Neural progenitor cell (in vitro differentiated cells): ENCODE measurements around the gene FCSK. TPM values are rescaled to one million over a fixed set of nuclear protein-coding genes. Genes with fewer than 3 reads are reported as not detected.
"Not testable (repeated sequence)": the region's sequence is repeated elsewhere in the genome, so short reads cannot be mapped to it uniquely, and the experiment has no call there.

Source experiments
- DNase-seq: peaks from one replicate; pipeline ENCODE4 v3.0.0-alpha.2; 2016; ENCODE audit warnings: low spot score
- H2AFZ ChIP-seq: fragments of 200-600 bp; sonication (generic); replicated peaks from 2 replicates; pipeline ENCODE4 v1.6.1; 2016; ENCODE audit warnings: antibody characterized with exemption
- H3F3A ChIP-seq: fragments of 200-600 bp; sonication (generic); 2 replicates; pipeline ENCODE4 v1.6.1; 2016; ENCODE audit warnings: antibody characterized with exemption, low read depth
- H3K27ac ChIP-seq: fragments of 200-600 bp; sonication (generic); 2 replicates; pipeline ENCODE4 v1.5.1; 2016; ENCODE audit warnings: mild to moderate bottlenecking
- H3K27me3 ChIP-seq: fragments of 200-600 bp; sonication (generic); 2 replicates; pipeline ENCODE4 v1.6.1; 2016; ENCODE audit warnings: mild to moderate bottlenecking, moderate library complexity
- H3K36me3 ChIP-seq: fragments of 200-600 bp; sonication (generic); 2 replicates; pipeline ENCODE4 v1.5.1; 2016
- H3K4me1 ChIP-seq: fragments of 200-600 bp; sonication (generic); 2 replicates; pipeline ENCODE4 v1.6.1; 2016; ENCODE audit warnings: mixed run types
- H3K4me2 ChIP-seq: fragments of 200-600 bp; sonication (generic); 2 replicates; pipeline ENCODE4 v1.6.1; 2016
- H3K4me3 ChIP-seq: fragments of 200-600 bp; sonication (generic); 2 replicates; pipeline ENCODE4 v1.5.1; 2016
- H3K79me2 ChIP-seq: fragments of 200-600 bp; sonication (generic); 2 replicates; pipeline ENCODE4 v1.6.1; 2016; ENCODE audit warnings: low read depth
- H3K9ac ChIP-seq: fragments of 200-600 bp; sonication (generic); 2 replicates; pipeline ENCODE4 v1.6.1; 2016
- H3K9me3 ChIP-seq: fragments of 200-600 bp; sonication (generic); 2 replicates; pipeline ENCODE4 v1.5.1; 2016; ENCODE audit warnings: low read depth
- H4K20me1 ChIP-seq: fragments of 200-600 bp; sonication (generic); 2 replicates; pipeline ENCODE4 v1.6.1; 2016; ENCODE audit warnings: low read depth
- H3K27ac Mint-ChIP-seq: 3 replicates; pipeline ENCODE4 v1.8.0; 2021; ENCODE audit warnings: mixed read lengths
- H3K27me3 Mint-ChIP-seq: 2 replicates; pipeline ENCODE4 v1.8.0; 2022; ENCODE audit warnings: low read depth, mild to moderate bottlenecking, inconsistent platforms, moderate library complexity, mixed read lengths; ENCODE audit not compliant: insufficient read depth
- H3K36me3 Mint-ChIP-seq: 3 replicates; pipeline ENCODE4 v1.8.0; 2021; ENCODE audit warnings: mixed read lengths
- H3K4me1 Mint-ChIP-seq: 3 replicates; pipeline ENCODE4 v1.8.0; 2021; ENCODE audit warnings: mixed read lengths
- H3K4me3 Mint-ChIP-seq: 3 replicates; pipeline ENCODE4 v1.8.0; 2021; ENCODE audit warnings: mild to moderate bottlenecking, moderate library complexity, mixed read lengths
- H3K9me3 Mint-ChIP-seq: 3 replicates; pipeline ENCODE4 v1.8.0; 2020; ENCODE audit warnings: mixed read lengths
- CTCF ChIP-seq: fragments of 200-600 bp; sonication (generic); IDR thresholded peaks from 2 replicates; pipeline ENCODE4 v1.5.1; 2017; ENCODE audit warnings: antibody characterized with exemption, mild to moderate bottlenecking
- EZH2 ChIP-seq: fragments of 200-600 bp; sonication (generic); IDR thresholded peaks from 2 replicates; pipeline ENCODE4 v1.6.1; 2017; ENCODE audit warnings: antibody characterized with exemption, mild to moderate bottlenecking, moderate library complexity
- EZH2phosphoT487 ChIP-seq: fragments of 200-600 bp; sonication (generic); IDR thresholded peaks from 2 replicates; pipeline ENCODE4 v1.6.1; 2017; ENCODE audit warnings: antibody characterized with exemption
- total RNA-seq: library from RNA; depleted of rRNA; stranded (reverse); fragments of >200 nt; gene quantifications from 2 replicates; pipeline ENCODE4 v1.2.3, GENCODE V29; 2015; ENCODE audit warnings: low replicate concordance

Gene FCSK
- 11.0 and 12.0 TPM in 2 replicates for total RNA-seq

GRCh38 chr16:70454222-70455034 is at the start of gene FCSK:
Gene FCSK (plus strand): TSS chr16:70454595. CDS start chr16:70463191, 8,596 bp downstream.
- H3K4me3 ChIP-seq, result peak within 1 kb of the TSS; percentile 74
- H3K36me3 ChIP-seq, result no peaks in the 10 kb centered on the region
- H3K9ac ChIP-seq, result peak within 1 kb of the TSS; percentile 99
- no peaks in the 10 kb centered on the region for H3K36me3 Mint-ChIP-seq
- H3K27me3 ChIP-seq, result no peaks in the 10 kb centered on the region
- H3K9me3 Mint-ChIP-seq, result no peaks in the 10 kb centered on the region
- H3K27ac Mint-ChIP-seq, result peak within 1 kb of the TSS; percentile 97
- H3K4me2 ChIP-seq, result peak within 1 kb of the TSS; percentile 90
- peaks cover 3% of the 10 kb centered on the region for H3K27me3 Mint-ChIP-seq
- H3K4me1 ChIP-seq, result peaks cover 7% of the 10 kb centered on the region
- peaks cover 7% of the 10 kb centered on the region for H3K79me2 ChIP-seq
- TF ChIP-seq CTCF (peak; percentile 61), EZH2 (peak; percentile 26), EZH2phosphoT487 (no peak)
- DNase-seq, result peak; percentile 96
- H2AFZ ChIP-seq, result peak within 1 kb of the TSS; percentile 97
- H3F3A ChIP-seq, result peaks cover 11% of the 10 kb centered on the region
- H3K4me3 Mint-ChIP-seq, result peak within 1 kb of the TSS; percentile 94
- no peaks in the 10 kb centered on the region for H4K20me1 ChIP-seq
- peak within 1 kb of the TSS; percentile 100 for H3K27ac ChIP-seq
- H3K4me1 Mint-ChIP-seq, result peaks cover 14% of the 10 kb centered on the region
- H3K9me3 ChIP-seq, result no peaks in the 10 kb centered on the region

- peaks cover 17% of the 10 kb centered on the region for H3K36me3 Mint-ChIP-seq
- H3K27ac Mint-ChIP-seq, H3K27me3 ChIP-seq, H3K4me3 ChIP-seq, H3K27ac ChIP-seq, DNase-seq, H3K9me3 Mint-ChIP-seq, H3K4me2 ChIP-seq, H3K4me3 Mint-ChIP-seq, H2AFZ ChIP-seq, H3F3A ChIP-seq, H3K9me3 ChIP-seq, H3K27me3 Mint-ChIP-seq, H3K36me3 ChIP-seq, H3K9ac ChIP-seq: not testable (repeated sequence)
- peaks cover 23% of the 10 kb centered on the region for H4K20me1 ChIP-seq
- peaks cover 22% of the 10 kb centered on the region for H3K79me2 ChIP-seq
- peaks cover 24% of the 10 kb centered on the region for H3K4me1 ChIP-seq
- H3K4me1 Mint-ChIP-seq, result peaks cover 11% of the 10 kb centered on the region
Measured at GRCh38 chr16:70406104-70406503, 48.3 kb upstream of the FCSK start.

- Mint-ChIP-seq H3K4me1 (peaks cover 11% of the 10 kb centered on the region), H3K27me3 (peaks cover 2% of the 10 kb centered on the region), H3K27ac (no peak overlapping the region), H3K36me3 (peaks cover 23% of the 10 kb centered on the region), H3K4me3 (no peak overlapping the region), H3K9me3 (no peaks in the 10 kb centered on the region)
- no peak overlapping the region for H2AFZ ChIP-seq
- peak; percentile 63 for DNase-seq
- peaks cover 19% of the 10 kb centered on the region for H3K79me2 ChIP-seq
- no peak overlapping the region for H3K9ac ChIP-seq
- H3F3A ChIP-seq, result peaks cover 9% of the 10 kb centered on the region
- TF ChIP-seq EZH2phosphoT487 (no peak), EZH2 (no peak), CTCF (no peak)
- peaks cover 18% of the 10 kb centered on the region for H3K4me1 ChIP-seq
- no peaks in the 10 kb centered on the region for H3K36me3 ChIP-seq
- H4K20me1 ChIP-seq, result peaks cover 20% of the 10 kb centered on the region
- H3K4me3 ChIP-seq, result peak overlapping the region; percentile 22
- H3K4me2 ChIP-seq, result peak overlapping the region; percentile 71
- H3K9me3 ChIP-seq, result no peaks in the 10 kb centered on the region
- peak overlapping the region; percentile 81 for H3K27ac ChIP-seq
- H3K27me3 ChIP-seq, result no peaks in the 10 kb centered on the region
Measured at GRCh38 chr16:70407811-70408274, 46.6 kb upstream of the FCSK start.

GRCh38 chr16:70410734-70411133 is 43.7 kb upstream of the FCSK start:
- H3K4me3 Mint-ChIP-seq, result no peak overlapping the region
- no peaks in the 10 kb centered on the region for H3K9me3 ChIP-seq
- peaks cover 18% of the 10 kb centered on the region for H3K4me1 ChIP-seq
- no peak overlapping the region for H3K9ac ChIP-seq
- H2AFZ ChIP-seq, result no peak overlapping the region
- peaks cover 9% of the 10 kb centered on the region for H3F3A ChIP-seq
- peaks cover 21% of the 10 kb centered on the region for H4K20me1 ChIP-seq
- no peaks in the 10 kb centered on the region for H3K9me3 Mint-ChIP-seq
- H3K36me3 Mint-ChIP-seq, result peaks cover 13% of the 10 kb centered on the region
- peaks cover 11% of the 10 kb centered on the region for H3K4me1 Mint-ChIP-seq
- H3K27ac ChIP-seq, result no peak overlapping the region
- no peak overlapping the region for H3K4me3 ChIP-seq
- peaks cover 10% of the 10 kb centered on the region for H3K79me2 ChIP-seq
- no peak for DNase-seq
- TF ChIP-seq EZH2, result no peak
- TF ChIP-seq EZH2phosphoT487, result no peak
- TF ChIP-seq CTCF, result no peak
- H3K4me2 ChIP-seq, result no peak overlapping the region
- no peaks in the 10 kb centered on the region for H3K36me3 ChIP-seq
- no peak overlapping the region for H3K27ac Mint-ChIP-seq
- peaks cover 2% of the 10 kb centered on the region for H3K27me3 Mint-ChIP-seq
- H3K27me3 ChIP-seq, result no peaks in the 10 kb centered on the region
